Memory B cell (primary cell): ENCODE measurements around the gene SBF1.
"Not testable (repeated sequence)": the region's sequence is repeated elsewhere in the genome, so short reads cannot be mapped to it uniquely, and the experiment has no call there.

Experiments
- ATAC-seq: fragments of 150-1000 bp; cut with Tn5 transposase; 2 replicates; pipeline ENCODE4 v1.10.0; 2021; ENCODE audit warnings: low read depth, mild to moderate bottlenecking, moderate library complexity
- DNase-seq, 2 donors: peaks; one replicate each; pipeline ENCODE4 v3.0.0; 2022; ENCODE audit warnings: low spot score in 2 of 2
- H3K27ac Mint-ChIP-seq: one replicate; pipeline ENCODE4 v1.8.0; 2022; ENCODE audit warnings: mild to moderate bottlenecking, moderate library complexity, mixed read lengths
- H3K27me3 Mint-ChIP-seq: one replicate; pipeline ENCODE4 v1.8.0; 2022; ENCODE audit warnings: mixed read lengths
- H3K36me3 Mint-ChIP-seq: one replicate; pipeline ENCODE4 v1.8.0; 2022; ENCODE audit warnings: mild to moderate bottlenecking, mixed read lengths
- H3K4me1 Mint-ChIP-seq: one replicate; pipeline ENCODE4 v1.8.0; 2022; ENCODE audit warnings: mixed read lengths
- H3K4me3 Mint-ChIP-seq: one replicate; pipeline ENCODE4 v1.8.0; 2022; ENCODE audit warnings: mild to moderate bottlenecking, moderate library complexity, mixed read lengths
- H3K9me3 Mint-ChIP-seq: one replicate; pipeline ENCODE4 v1.8.0; 2022; ENCODE audit warnings: mixed read lengths

Gene SBF1

GRCh38 chr22:50416996-50417395 lies 57.8 kb downstream of the SBF1 start:
- no peaks in the 10 kb centered on the region for H3K27me3 Mint-ChIP-seq

GRCh38 chr22:50415426-50415825 lies 59.4 kb downstream of the SBF1 start:
- Mint-ChIP-seq H3K4me3 (no peak overlapping the region), H3K36me3 (peaks cover 26% of the 10 kb centered on the region), H3K27me3 (no peaks in the 10 kb centered on the region), H3K4me1 (peaks cover 2% of the 10 kb centered on the region), H3K9me3 (no peaks in the 10 kb centered on the region), H3K27ac (no peak overlapping the region)
- DNase-seq = no peak
- no peak for ATAC-seq

More at GRCh38 chr22:50416996-50417395, 57.8 kb downstream of the SBF1 start:
- H3K9me3 Mint-ChIP-seq = no peaks in the 10 kb centered on the region
- H3K27ac Mint-ChIP-seq = no peak overlapping the region
- H3K4me3 Mint-ChIP-seq = no peak overlapping the region
- DNase-seq (no peak), ATAC-seq (no peak)
- H3K4me1 Mint-ChIP-seq = peaks cover 2% of the 10 kb centered on the region
- H3K36me3 Mint-ChIP-seq = peaks cover 27% of the 10 kb centered on the region

- ATAC-seq (no peak), DNase-seq (no peak)
- Mint-ChIP-seq H3K36me3 (peaks cover 19% of the 10 kb centered on the region), H3K4me1 (peaks cover 2% of the 10 kb centered on the region), H3K27me3 (no peaks in the 10 kb centered on the region), H3K9me3 (no peaks in the 10 kb centered on the region), H3K27ac (no peak overlapping the region), H3K4me3 (no peak overlapping the region)
Observed at GRCh38 chr22:50414476-50415248, 60.2 kb downstream of the SBF1 start.

GRCh38 chr22:50408954-50409353 lies 65.9 kb downstream of the SBF1 start:
- H3K27me3 Mint-ChIP-seq, H3K27ac Mint-ChIP-seq, ATAC-seq, H3K4me1 Mint-ChIP-seq, DNase-seq, H3K9me3 Mint-ChIP-seq, H3K4me3 Mint-ChIP-seq: not testable (repeated sequence)
- peaks cover 20% of the 10 kb centered on the region for H3K36me3 Mint-ChIP-seq

GRCh38 chr22:50408311-50408710 lies 66.5 kb downstream of the SBF1 start:
- DNase-seq = no peak
- H3K4me1 Mint-ChIP-seq = peaks cover 12% of the 10 kb centered on the region
- no peak overlapping the region for H3K27ac Mint-ChIP-seq
- H3K27me3 Mint-ChIP-seq = no peaks in the 10 kb centered on the region
- H3K36me3 Mint-ChIP-seq = peaks cover 14% of the 10 kb centered on the region
- H3K4me3 Mint-ChIP-seq = no peak overlapping the region
- H3K9me3 Mint-ChIP-seq = no peaks in the 10 kb centered on the region
- ATAC-seq = no peak

GRCh38 chr22:50406416-50407170 lies 68.2 kb downstream of the SBF1 start:
- no peaks in the 10 kb centered on the region for H3K9me3 Mint-ChIP-seq
- peaks cover 15% of the 10 kb centered on the region for H3K4me1 Mint-ChIP-seq
- no peak overlapping the region for H3K4me3 Mint-ChIP-seq
- H3K36me3 Mint-ChIP-seq = peaks cover 14% of the 10 kb centered on the region
- DNase-seq = no peak
- ATAC-seq = no peak
- H3K27ac Mint-ChIP-seq = peak overlapping the region; percentile 67
- H3K27me3 Mint-ChIP-seq = no peaks in the 10 kb centered on the region

GRCh38 chr22:50403701-50404101 lies 71.1 kb downstream of the SBF1 start:
- no peak overlapping the region for H3K4me3 Mint-ChIP-seq
- DNase-seq (no peak), ATAC-seq (no peak)
- H3K27me3 Mint-ChIP-seq = no peaks in the 10 kb centered on the region
- no peaks in the 10 kb centered on the region for H3K9me3 Mint-ChIP-seq
- peak overlapping the region; percentile 75 for H3K27ac Mint-ChIP-seq
- peaks cover 29% of the 10 kb centered on the region for H3K4me1 Mint-ChIP-seq
- peaks cover 11% of the 10 kb centered on the region for H3K36me3 Mint-ChIP-seq

- Mint-ChIP-seq H3K27me3 (no peaks in the 10 kb centered on the region), H3K36me3 (peaks cover 11% of the 10 kb centered on the region), H3K4me3 (no peak overlapping the region), H3K4me1 (peaks cover 36% of the 10 kb centered on the region), H3K9me3 (no peaks in the 10 kb centered on the region), H3K27ac (no peak overlapping the region)
- no peak for DNase-seq
- ATAC-seq = no peak
Observed at GRCh38 chr22:50401907-50402306, 72.9 kb downstream of the SBF1 start.

- Mint-ChIP-seq H3K4me3 (no peak overlapping the region), H3K27ac (no peak overlapping the region), H3K36me3 (peaks cover 7% of the 10 kb centered on the region), H3K27me3 (no peaks in the 10 kb centered on the region), H3K4me1 (peaks cover 38% of the 10 kb centered on the region), H3K9me3 (no peaks in the 10 kb centered on the region)
- ATAC-seq (no peak), DNase-seq (no peak)
Observed at GRCh38 chr22:50400931-50401330, 73.9 kb downstream of the SBF1 start.

GRCh38 chr22:50400406-50400805 lies 74.4 kb downstream of the SBF1 start:
- Mint-ChIP-seq H3K27me3 (no peaks in the 10 kb centered on the region), H3K4me3 (no peak overlapping the region), H3K9me3 (no peaks in the 10 kb centered on the region), H3K36me3 (peaks cover 3% of the 10 kb centered on the region), H3K4me1 (peaks cover 37% of the 10 kb centered on the region), H3K27ac (peak overlapping the region; percentile 82)
- no peak for ATAC-seq
- no peak for DNase-seq

- Mint-ChIP-seq H3K4me1 (peaks cover 34% of the 10 kb centered on the region), H3K4me3 (peak overlapping the region; percentile 27), H3K27me3 (no peaks in the 10 kb centered on the region), H3K36me3 (peaks cover 5% of the 10 kb centered on the region), H3K27ac (peak overlapping the region; percentile 82), H3K9me3 (no peaks in the 10 kb centered on the region)
- DNase-seq = no peak
- peak; percentile 57 for ATAC-seq
Observed at GRCh38 chr22:50399751-50400331, 75.0 kb downstream of the SBF1 start.

GRCh38 chr22:50398831-50399648 lies 75.8 kb downstream of the SBF1 start:
- ATAC-seq (peak; percentile 70), DNase-seq (no peak)
- peak overlapping the region; percentile 47 for H3K4me3 Mint-ChIP-seq
- H3K36me3 Mint-ChIP-seq = peaks cover 5% of the 10 kb centered on the region
- H3K4me1 Mint-ChIP-seq = peaks cover 34% of the 10 kb centered on the region
- H3K27ac Mint-ChIP-seq = peak overlapping the region; percentile 82
- no peaks in the 10 kb centered on the region for H3K27me3 Mint-ChIP-seq
- no peaks in the 10 kb centered on the region for H3K9me3 Mint-ChIP-seq

GRCh38 chr22:50397371-50398060 lies 77.3 kb downstream of the SBF1 start:
- not testable (repeated sequence) for H3K27ac Mint-ChIP-seq, H3K27me3 Mint-ChIP-seq, ATAC-seq, H3K4me3 Mint-ChIP-seq, H3K9me3 Mint-ChIP-seq, DNase-seq
- peaks cover 27% of the 10 kb centered on the region for H3K4me1 Mint-ChIP-seq
- peaks cover 12% of the 10 kb centered on the region for H3K36me3 Mint-ChIP-seq
